Measurements from ENCODE around the gene TM4SF5. TPM values are rescaled to one million over a fixed set of nuclear protein-coding genes. Genes with fewer than 3 reads are reported as not detected.

Gene TM4SF5
- total and polyA plus RNA-seq, 10 of the 15 experiments (the other 5 are each of a cell fraction or from before 2014, with no cell fraction given), result 0.40 TPM; not detected in 9

GRCh38 chr17:4777969-4778760 lies 6.5 kb downstream of the TM4SF5 start:
- Histone ChIP-seq H3K79me2 (ENCODE audit: control insufficient read depth, insufficient read depth, low read length) (no peaks in the 10 kb centered on the region), H3K9ac (ENCODE audit: control insufficient read depth, insufficient read depth, low read length) (no peak overlapping the region), H2AFZ (ENCODE audit: control insufficient read depth, low read depth, low read length) (no peak overlapping the region), H4K20me1 (ENCODE audit: control insufficient read depth, insufficient read depth) (no peaks in the 10 kb centered on the region), H3K4me2 (ENCODE audit: control insufficient read depth, insufficient read depth) (no peak overlapping the region), H3K4me1 (ENCODE audit: control insufficient read depth, insufficient read depth, low read length) (peaks cover 11% of the 10 kb centered on the region), H3K9me3 (replicated peaks; ENCODE audit: control insufficient read depth, insufficient read depth, low read length) (no peaks in the 10 kb centered on the region), H3K4me3 (no peak overlapping the region), H3K27me3 (replicated peaks in 1 of 2; ENCODE audit: control insufficient read depth in 2 of 2, insufficient read depth in 2 of 2, low read length in 1 of 2) (no peaks in the 10 kb centered on the region), H3K36me3 (ENCODE audit: control insufficient read depth in 2 of 2, insufficient read depth in 2 of 2, low read length in 1 of 2) (no peaks in the 10 kb centered on the region), H3K27ac (ENCODE audit: control insufficient read depth, insufficient read depth) (no peak overlapping the region)
- CTCF ChIA-PET, result interaction anchor here (0.8 kb wide), 1 partner anchor 12 kb away, joined by 5 read pairs; no protein-coding TSS in a partner anchor
- no TSS peak for BruUV-seq (replicated peaks)
- TF ChIP-seq, protein P1, sequence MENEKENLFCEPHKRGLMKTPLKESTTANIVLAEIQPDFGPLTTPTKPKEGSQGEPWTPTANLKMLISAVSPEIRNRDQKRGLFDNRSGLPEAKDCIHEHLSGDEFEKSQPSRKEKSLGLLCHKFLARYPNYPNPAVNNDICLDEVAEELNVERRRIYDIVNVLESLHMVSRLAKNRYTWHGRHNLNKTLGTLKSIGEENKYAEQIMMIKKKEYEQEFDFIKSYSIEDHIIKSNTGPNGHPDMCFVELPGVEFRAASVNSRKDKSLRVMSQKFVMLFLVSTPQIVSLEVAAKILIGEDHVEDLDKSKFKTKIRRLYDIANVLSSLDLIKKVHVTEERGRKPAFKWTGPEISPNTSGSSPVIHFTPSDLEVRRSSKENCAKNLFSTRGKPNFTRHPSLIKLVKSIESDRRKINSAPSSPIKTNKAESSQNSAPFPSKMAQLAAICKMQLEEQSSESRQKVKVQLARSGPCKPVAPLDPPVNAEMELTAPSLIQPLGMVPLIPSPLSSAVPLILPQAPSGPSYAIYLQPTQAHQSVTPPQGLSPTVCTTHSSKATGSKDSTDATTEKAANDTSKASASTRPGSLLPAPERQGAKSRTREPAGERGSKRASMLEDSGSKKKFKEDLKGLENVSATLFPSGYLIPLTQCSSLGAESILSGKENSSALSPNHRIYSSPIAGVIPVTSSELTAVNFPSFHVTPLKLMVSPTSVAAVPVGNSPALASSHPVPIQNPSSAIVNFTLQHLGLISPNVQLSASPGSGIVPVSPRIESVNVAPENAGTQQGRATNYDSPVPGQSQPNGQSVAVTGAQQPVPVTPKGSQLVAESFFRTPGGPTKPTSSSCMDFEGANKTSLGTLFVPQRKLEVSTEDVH (IDR thresholded peaks at IDR 0.05; ENCODE audit: low read depth, partially characterized antibody), result no peak
- TF ChIP-seq CBX3 (IDR thresholded peaks at IDR 0.05; ENCODE audit: borderline replicate concordance, low read depth) (no peak), ZNF687 (IDR thresholded peaks at IDR 0.05) (no peak), CHD4 (IDR thresholded peaks at IDR 0.05) (no peak), FOS (IDR thresholded peaks at IDR 0.05; ENCODE audit: borderline replicate concordance, extremely low read depth, insufficient read length) (no peak), MTA3 (IDR thresholded peaks at IDR 0.05; ENCODE audit: borderline replicate concordance, low read length) (no peak)
- TF ChIP-seq, protein P2, sequence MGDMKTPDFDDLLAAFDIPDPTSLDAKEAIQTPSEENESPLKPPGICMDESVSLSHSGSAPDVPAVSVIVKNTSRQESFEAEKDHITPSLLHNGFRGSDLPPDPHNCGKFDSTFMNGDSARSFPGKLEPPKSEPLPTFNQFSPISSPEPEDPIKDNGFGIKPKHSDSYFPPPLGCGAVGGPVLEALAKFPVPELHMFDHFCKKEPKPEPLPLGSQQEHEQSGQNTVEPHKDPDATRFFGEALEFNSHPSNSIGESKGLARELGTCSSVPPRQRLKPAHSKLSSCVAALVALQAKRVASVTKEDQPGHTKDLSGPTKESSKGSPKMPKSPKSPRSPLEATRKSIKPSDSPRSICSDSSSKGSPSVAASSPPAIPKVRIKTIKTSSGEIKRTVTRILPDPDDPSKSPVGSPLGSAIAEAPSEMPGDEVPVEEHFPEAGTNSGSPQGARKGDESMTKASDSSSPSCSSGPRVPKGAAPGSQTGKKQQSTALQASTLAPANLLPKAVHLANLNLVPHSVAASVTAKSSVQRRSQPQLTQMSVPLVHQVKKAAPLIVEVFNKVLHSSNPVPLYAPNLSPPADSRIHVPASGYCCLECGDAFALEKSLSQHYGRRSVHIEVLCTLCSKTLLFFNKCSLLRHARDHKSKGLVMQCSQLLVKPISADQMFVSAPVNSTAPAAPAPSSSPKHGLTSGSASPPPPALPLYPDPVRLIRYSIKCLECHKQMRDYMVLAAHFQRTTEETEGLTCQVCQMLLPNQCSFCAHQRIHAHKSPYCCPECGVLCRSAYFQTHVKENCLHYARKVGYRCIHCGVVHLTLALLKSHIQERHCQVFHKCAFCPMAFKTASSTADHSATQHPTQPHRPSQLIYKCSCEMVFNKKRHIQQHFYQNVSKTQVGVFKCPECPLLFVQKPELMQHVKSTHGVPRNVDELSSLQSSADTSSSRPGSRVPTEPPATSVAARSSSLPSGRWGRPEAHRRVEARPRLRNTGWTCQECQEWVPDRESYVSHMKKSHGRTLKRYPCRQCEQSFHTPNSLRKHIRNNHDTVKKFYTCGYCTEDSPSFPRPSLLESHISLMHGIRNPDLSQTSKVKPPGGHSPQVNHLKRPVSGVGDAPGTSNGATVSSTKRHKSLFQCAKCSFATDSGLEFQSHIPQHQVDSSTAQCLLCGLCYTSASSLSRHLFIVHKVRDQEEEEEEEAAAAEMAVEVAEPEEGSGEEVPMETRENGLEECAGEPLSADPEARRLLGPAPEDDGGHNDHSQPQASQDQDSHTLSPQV (IDR thresholded peaks at IDR 0.05), result no peak
- ATAC-seq (no peak), FAIRE-seq (no peak), DNase-seq (ENCODE audit: low read depth, low spot score) (no peak)
- intact Hi-C loops (cut with micrococcal nuclease; ENCODE audit: unreplicated experiment), result no loop called here
- WGBS (ENCODE audit: insufficient coverage, insufficient replicate concordance, low lambda C conversion rate, missing lambda C conversion rate), result 33% methylated on average over 9 of the region's 9 CpGs
- POLR2A ChIA-PET, result interaction anchor here (1.4 kb wide), 1 partner anchor 46 kb away, joined by 3 read pairs; no protein-coding TSS in a partner anchor
- SMC1A ChIA-PET (ENCODE audit: uncharacterized antibody, unreplicated experiment), result interaction anchor here (0.5 to 0.6 kb wide), 2 partner anchors 95 to 1827 kb away, joined by 3 read pairs; no protein-coding TSS in a partner anchor
- in situ Hi-C loops (cut with MboI), result no loop called here
- RAD21 ChIA-PET (ENCODE audit: unreplicated experiment), result no interaction called here

Data from GM12878 (cell line).